Thyroid gland (tissue), 4 donors: ENCODE measurements around the gene DTX1.

ENCODE experiments used
- CTCF ChIP-seq, 6 experiments: fragments of 200-600 bp in 3 of 6; fragments of 450-650 bp in 3 of 6; sonication (generic) in 3 of 6; IDR thresholded peaks; one replicate each; pipeline ENCODE4 v1.5.1; 2016 to 2019; ENCODE audit warnings: antibody characterized with exemption in 6 of 6, mild to moderate bottlenecking in 2 of 6, inconsistent platforms in 1 of 6, moderate library complexity in 1 of 6
- POLR2A ChIP-seq, 2 donors: fragments of 450-650 bp; IDR thresholded peaks; one replicate each; pipeline ENCODE4 v1.6.1; 2017; ENCODE audit warnings: antibody characterized with exemption in 2 of 2, mild to moderate bottlenecking in 2 of 2, moderate library complexity in 1 of 2

GRCh38 chr12:113007166-113007565, 49.4 kb upstream of the DTX1 start:
- TF ChIP-seq CTCF (IDR thresholded peaks at IDR 0.05) (no peak), POLR2A (IDR thresholded peaks at IDR 0.05) (no peak)
